Activated CD8-positive, alpha-beta memory T cell treated with anti-CD3 and anti-CD28 coated beads, Interleukin-2, amount 50 U/mL, for 1 hour (primary cell): ENCODE data around the gene SUCLA2.
"Not testable (repeated sequence)": the region's sequence is repeated elsewhere in the genome, so short reads cannot be mapped to it uniquely, and the experiment has no call there.

Experiments used
- DNase-seq: peaks from one replicate; pipeline ENCODE4 v3.0.0-alpha.2; 2020; ENCODE audit errors: extremely low read depth

Gene SUCLA2

GRCh38 chr13:47991859-47992258 is 9.2 kb downstream of the SUCLA2 start:
- DNase-seq = no peak

- no peak for DNase-seq
Observed at GRCh38 chr13:47990920-47991466, 10.1 kb downstream of the SUCLA2 start.

GRCh38 chr13:47990427-47990826 is 10.6 kb downstream of the SUCLA2 start:
- no peak for DNase-seq

- DNase-seq = no peak
Observed at GRCh38 chr13:47983070-47983469, 18.0 kb downstream of the SUCLA2 start.

GRCh38 chr13:47976325-47976724 is 24.7 kb downstream of the SUCLA2 start:
- no peak for DNase-seq

- DNase-seq = no peak
Observed at GRCh38 chr13:47964863-47965262, 36.2 kb downstream of the SUCLA2 start.

GRCh38 chr13:47962237-47962636 is 38.8 kb downstream of the SUCLA2 start:
- DNase-seq = no peak

GRCh38 chr13:47959468-47960247 is 41.4 kb downstream of the SUCLA2 start:
- DNase-seq = no peak

GRCh38 chr13:47957073-47957472 is 44.0 kb downstream of the SUCLA2 start:
- no peak for DNase-seq

- DNase-seq = no peak
Observed at GRCh38 chr13:47955836-47956235, 45.2 kb downstream of the SUCLA2 start.

- DNase-seq = no peak
Observed at GRCh38 chr13:47949799-47950198, 51.3 kb downstream of the SUCLA2 start.

GRCh38 chr13:47945738-47946137 is 55.3 kb downstream of the SUCLA2 start:
- no peak for DNase-seq

GRCh38 chr13:47945146-47945545 is 55.9 kb downstream of the SUCLA2 start:
- not testable (repeated sequence) for DNase-seq

GRCh38 chr13:47934371-47934770 is 66.7 kb downstream of the SUCLA2 start:
- DNase-seq = no peak

- no peak for DNase-seq
Observed at GRCh38 chr13:47932950-47933923, 67.8 kb downstream of the SUCLA2 start.

- no peak for DNase-seq
Observed at GRCh38 chr13:47930649-47931165, 70.4 kb downstream of the SUCLA2 start.

- DNase-seq = no peak
Observed at GRCh38 chr13:47929156-47929555, 71.9 kb downstream of the SUCLA2 start.

- no peak for DNase-seq
Observed at GRCh38 chr13:47917022-47917574, 84.0 kb downstream of the SUCLA2 start.

- DNase-seq = no peak
Observed at GRCh38 chr13:47908197-47908902, 92.7 kb downstream of the SUCLA2 start.

GRCh38 chr13:47904891-47905290 is 96.2 kb downstream of the SUCLA2 start:
- no peak for DNase-seq

GRCh38 chr13:47904241-47904640 is 96.8 kb downstream of the SUCLA2 start:
- DNase-seq = no peak
